Epithelial cell of alveolus of lung (primary cell): ENCODE data around the gene CDKL4. TPM values are rescaled to one million over a fixed set of nuclear protein-coding genes. Genes with fewer than 3 reads are reported as not detected.

Experiments
- total RNA-seq: library from RNA; depleted of rRNA; stranded (reverse); fragments of >200 nt; gene quantifications from 2 replicates; pipeline ENCODE4 v1.2.1, GENCODE V29; 2015

Gene CDKL4
- 0.32 TPM in 1 of 2 replicates, not detected in the other for total RNA-seq

DNA sequence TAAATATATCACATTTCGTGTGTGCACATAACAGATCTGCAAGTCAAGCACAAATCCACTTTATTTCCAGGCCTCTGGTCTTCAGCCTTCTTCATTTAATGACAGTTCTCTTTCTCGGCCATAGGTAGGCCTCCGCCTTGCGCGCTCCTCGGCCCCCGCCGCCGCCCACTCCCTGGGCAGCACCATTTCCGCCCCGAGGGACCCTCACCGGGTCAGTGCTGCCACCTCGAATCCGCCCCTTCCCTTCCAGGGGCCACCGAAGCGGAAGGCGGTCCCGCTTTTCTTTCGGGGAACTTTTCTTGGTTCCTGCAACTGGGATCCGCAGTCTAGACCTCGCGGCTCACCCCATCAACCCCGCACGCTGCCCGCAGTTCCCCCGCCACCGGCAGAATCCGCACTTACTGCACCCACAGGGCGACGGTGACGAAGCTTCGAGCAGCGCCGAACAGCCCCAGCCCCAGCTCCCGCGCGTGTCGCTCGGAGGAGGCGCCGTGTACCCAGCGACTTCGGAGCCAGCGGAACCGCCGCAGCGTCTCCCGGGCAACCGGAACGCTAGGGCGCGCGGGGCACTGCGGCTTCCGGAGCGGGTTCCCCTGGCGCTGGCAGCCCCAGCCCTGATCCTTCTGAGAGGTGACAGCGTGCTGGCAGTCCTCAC is at the start of gene CDKL4:
CDKL4 (minus strand) TSS at position 502 of the 655 bp plus-strand sequence.

Other genes starting within 250 kb of the CDKL4 start
- gene SOS1, start 122.9 kb downstream of the CDKL4 start, total RNA-seq = 8.5 and 26.3 TPM in 2 replicates
- gene MAP4K3, start 193.3 kb upstream of the CDKL4 start, total RNA-seq = 16.3 and 24.3 TPM in 2 replicates